GM19239 (cell line): Measurements from ENCODE around the gene ACTG1.

ENCODE experiments used
- DNase-seq: peaks from one replicate; pipeline ENCODE4 v3.0.0; 2011; ENCODE audit warnings: low spot score; ENCODE audit not compliant: insufficient read length
- FAIRE-seq: peaks from 2 replicates; lab custom pipeline; 2011; peaks lifted over from hg19 to GRCh38; lab: Jason Lieb, UNC

Gene ACTG1

GRCh38 chr17:81502471-81503017, 10.1 kb downstream of the ACTG1 start:
- no peak for FAIRE-seq
- DNase-seq = no peak

- no peak for DNase-seq
- no peak for FAIRE-seq
These were observed 12.6 kb downstream of the ACTG1 start for GRCh38 chr17:81500047-81500446.

GRCh38 chr17:81499601-81499970, 13.0 kb downstream of the ACTG1 start:
- FAIRE-seq (no peak), DNase-seq (no peak)

GRCh38 chr17:81498953-81499600, 13.5 kb downstream of the ACTG1 start:
- FAIRE-seq = no peak
- DNase-seq = no peak

GRCh38 chr17:81494626-81495377, 17.8 kb downstream of the ACTG1 start:
- FAIRE-seq (no peak), DNase-seq (no peak)

- DNase-seq = no peak
These were observed 19.2 kb downstream of the ACTG1 start for GRCh38 chr17:81493198-81494038.

GRCh38 chr17:81492706-81493105, 19.9 kb downstream of the ACTG1 start:
- FAIRE-seq (no peak), DNase-seq (no peak)

More at GRCh38 chr17:81493198-81494038, 19.2 kb downstream of the ACTG1 start:
- FAIRE-seq = no peak

GRCh38 chr17:81492202-81492601, 20.4 kb downstream of the ACTG1 start:
- FAIRE-seq (no peak), DNase-seq (no peak)

- FAIRE-seq = no peak
- no peak for DNase-seq
These were observed 20.8 kb downstream of the ACTG1 start for GRCh38 chr17:81491761-81492160.

- DNase-seq = no peak
- no peak for FAIRE-seq
These were observed 21.4 kb downstream of the ACTG1 start for GRCh38 chr17:81491181-81491581.

- FAIRE-seq = no peak
- DNase-seq = no peak
These were observed 22.3 kb downstream of the ACTG1 start for GRCh38 chr17:81489998-81490992.

- no peak for FAIRE-seq
- DNase-seq = no peak
These were observed 23.3 kb downstream of the ACTG1 start for GRCh38 chr17:81489012-81489997.

GRCh38 chr17:81488276-81488860, 24.2 kb downstream of the ACTG1 start:
- DNase-seq (no peak), FAIRE-seq (no peak)

GRCh38 chr17:81487487-81488275, 24.9 kb downstream of the ACTG1 start:
- FAIRE-seq (peak; percentile 45), DNase-seq (peak; percentile 96)

- DNase-seq (no peak), FAIRE-seq (no peak)
These were observed 25.5 kb downstream of the ACTG1 start for GRCh38 chr17:81487089-81487486.

- DNase-seq = no peak
These were observed 26.3 kb downstream of the ACTG1 start for GRCh38 chr17:81486199-81486810.

More at GRCh38 chr17:81486199-81486810, 26.3 kb downstream of the ACTG1 start:
- no peak for FAIRE-seq
